Stimulated activated CD4-positive, alpha-beta T cell treated with anti-CD3 and anti-CD28 coated beads, TNF-alpha, amount 100 ng/mL, for 4 hours (primary cell): ENCODE measurements around the gene NHSL2.
"Not testable (repeated sequence)": the region's sequence is repeated elsewhere in the genome, so short reads cannot be mapped to it uniquely, and the experiment has no call there.

Experiments
- DNase-seq, 3 experiments: peaks; one replicate each; pipeline ENCODE4 v3.0.0-alpha.2; 2020; ENCODE audit warnings: low read depth in 3 of 3

Gene NHSL2

GRCh38 chrX:71923516-71923915 is 12.9 kb downstream of the NHSL2 start:
- DNase-seq: no peak

GRCh38 chrX:71927040-71927439 is 16.4 kb downstream of the NHSL2 start:
- no peak for DNase-seq

GRCh38 chrX:71928856-71929255 is 18.2 kb downstream of the NHSL2 start:
- no peak for DNase-seq

GRCh38 chrX:71930298-71930697 is 19.7 kb downstream of the NHSL2 start:
- DNase-seq: no peak

GRCh38 chrX:71935476-71935875 is 24.8 kb downstream of the NHSL2 start:
- DNase-seq: no peak

- no peak for DNase-seq
These were observed 26.0 kb downstream of the NHSL2 start for GRCh38 chrX:71936632-71937031.

GRCh38 chrX:71938371-71938770 is 27.7 kb downstream of the NHSL2 start:
- no peak for DNase-seq

- no peak for DNase-seq
These were observed 30.5 kb downstream of the NHSL2 start for GRCh38 chrX:71941145-71941544.

GRCh38 chrX:71941776-71942175 is 31.1 kb downstream of the NHSL2 start:
- no peak for DNase-seq

GRCh38 chrX:71944369-71944768 is 33.7 kb downstream of the NHSL2 start:
- DNase-seq: no peak

- DNase-seq: no peak
These were observed 34.7 kb downstream of the NHSL2 start for GRCh38 chrX:71945237-71945805.

- DNase-seq: no peak
These were observed 38.7 kb downstream of the NHSL2 start for GRCh38 chrX:71949363-71949762.

GRCh38 chrX:71949844-71950445 is 39.3 kb downstream of the NHSL2 start:
- no peak for DNase-seq

GRCh38 chrX:71953391-71953790 is 42.7 kb downstream of the NHSL2 start:
- DNase-seq: no peak

- DNase-seq: no peak
These were observed 43.3 kb downstream of the NHSL2 start for GRCh38 chrX:71953946-71954345.

- DNase-seq: no peak
These were observed 43.8 kb downstream of the NHSL2 start for GRCh38 chrX:71954458-71954857.

- DNase-seq: no peak
These were observed 45.0 kb downstream of the NHSL2 start for GRCh38 chrX:71955530-71956120.

- DNase-seq: no peak
These were observed 47.6 kb downstream of the NHSL2 start for GRCh38 chrX:71958281-71958675.

GRCh38 chrX:71964184-71964583 is 53.5 kb downstream of the NHSL2 start:
- DNase-seq: not testable (repeated sequence)

- DNase-seq: no peak
These were observed 64.3 kb downstream of the NHSL2 start for GRCh38 chrX:71974916-71975315.

- no peak for DNase-seq
These were observed 66.1 kb downstream of the NHSL2 start for GRCh38 chrX:71976753-71977152.

- no peak for DNase-seq
These were observed 67.5 kb downstream of the NHSL2 start for GRCh38 chrX:71978164-71978563.

GRCh38 chrX:71989768-71990426 is 79.3 kb downstream of the NHSL2 start:
- no peak for DNase-seq
